ENCODE results near the gene BMP7.

The BMP7 gene

GRCh38 chr20:57188056-57188455, 78.4 kb downstream of the BMP7 start:
- no peak for DNase-seq

- no peak for DNase-seq
Measured at GRCh38 chr20:57187068-57187634, 79.3 kb downstream of the BMP7 start.

- DNase-seq = no peak
Measured at GRCh38 chr20:57186192-57186591, 80.2 kb downstream of the BMP7 start.

GRCh38 chr20:57185188-57185743, 81.2 kb downstream of the BMP7 start:
- no peak for DNase-seq

GRCh38 chr20:57183457-57184009, 82.9 kb downstream of the BMP7 start:
- no peak for DNase-seq

- no peak for DNase-seq
Measured at GRCh38 chr20:57181639-57182038, 84.8 kb downstream of the BMP7 start.

- no peak for DNase-seq
Measured at GRCh38 chr20:57180954-57181353, 85.5 kb downstream of the BMP7 start.

GRCh38 chr20:57180387-57180786, 86.1 kb downstream of the BMP7 start:
- DNase-seq = no peak

- DNase-seq = no peak
Measured at GRCh38 chr20:57179265-57179664, 87.2 kb downstream of the BMP7 start.

- no peak for DNase-seq
Measured at GRCh38 chr20:57178582-57179111, 87.8 kb downstream of the BMP7 start.

- DNase-seq = no peak
Measured at GRCh38 chr20:57177636-57178280, 88.7 kb downstream of the BMP7 start.

GRCh38 chr20:57176842-57177241, 89.6 kb downstream of the BMP7 start:
- DNase-seq = no peak

- DNase-seq = no peak
Measured at GRCh38 chr20:57175397-57176010, 90.9 kb downstream of the BMP7 start.

GRCh38 chr20:57174737-57175136, 91.7 kb downstream of the BMP7 start:
- no peak for DNase-seq

GRCh38 chr20:57173986-57174385, 92.5 kb downstream of the BMP7 start:
- DNase-seq = no peak

GRCh38 chr20:57173041-57173440, 93.4 kb downstream of the BMP7 start:
- no peak for DNase-seq

- no peak for DNase-seq
Measured at GRCh38 chr20:57170343-57170742, 96.1 kb downstream of the BMP7 start.

- no peak for DNase-seq
Measured at GRCh38 chr20:57169162-57169561, 97.3 kb downstream of the BMP7 start.

- no peak for DNase-seq
Measured at GRCh38 chr20:57167971-57168701, 98.3 kb downstream of the BMP7 start.

- DNase-seq = no peak
Measured at GRCh38 chr20:57167292-57167655, 99.2 kb downstream of the BMP7 start.

- DNase-seq = no peak
Measured at GRCh38 chr20:57166568-57167291, 99.7 kb downstream of the BMP7 start.

- no peak for DNase-seq
Measured at GRCh38 chr20:57165427-57166004, 100.9 kb downstream of the BMP7 start.

Data from central memory CD4-positive, alpha-beta T cell (primary cell).